Right atrium auricular region (tissue), 2 donors: ENCODE results near the gene BCL2L2. TPM values are rescaled to one million over a fixed set of nuclear protein-coding genes. Genes with fewer than 3 reads are reported as not detected.
A peak's percentile ranks its signal among the peaks of the same experiment; 100 is the strongest.

Source experiments
- DNase-seq: peaks from one replicate; pipeline ENCODE4 v3.0.0-alpha.2; 2019; ENCODE audit warnings: low spot score
- H3K27ac ChIP-seq, 2 donors: fragments of 200-600 bp; sonication (generic); 1 replicate in 1 of 2; 2 replicates in 1 of 2; pipeline ENCODE4 v1.5.1; 2016 to 2019
- H3K27me3 ChIP-seq, 2 donors: fragments of 200-600 bp; sonication (generic); one replicate each; pipeline versions ENCODE4 v1.5.1 to v1.6.0; 2017 to 2019
- H3K36me3 ChIP-seq: fragments of 200-600 bp; sonication (generic); one replicate; pipeline ENCODE4 v1.5.1; 2016
- H3K4me1 ChIP-seq, 2 donors: fragments of 200-600 bp; sonication (generic); one replicate each; pipeline versions ENCODE4 v1.5.1 to v1.6.0; 2017 to 2019
- H3K4me3 ChIP-seq, 2 donors: fragments of 200-600 bp; sonication (generic); 1 replicate in 1 of 2; 2 replicates in 1 of 2; pipeline ENCODE4 v1.5.1; 2017 to 2019; ENCODE audit warnings: mild to moderate bottlenecking in 1 of 2, moderate library complexity in 1 of 2
- H3K9me3 ChIP-seq, 2 donors: fragments of 200-600 bp; sonication (generic); one replicate each; pipeline ENCODE4 v1.5.1; 2019
- total RNA-seq, 2 donors: library from RNA; depleted of rRNA; stranded (reverse); fragments of >200 nt; gene quantifications; one replicate each; pipeline ENCODE4 v1.1.0, GENCODE V29; 2016
- TF ChIP-seq, protein P1 (sequence below), 2 donors: fragments of 200-600 bp; sonication (generic); IDR thresholded peaks; one replicate each; pipeline ENCODE4 v1.5.1; 2019; ENCODE audit warnings: antibody characterized with exemption in 2 of 2

Gene BCL2L2
- total RNA-seq, 2 donors from 2014 or later: 26.8 to 36.3 TPM

DNA sequence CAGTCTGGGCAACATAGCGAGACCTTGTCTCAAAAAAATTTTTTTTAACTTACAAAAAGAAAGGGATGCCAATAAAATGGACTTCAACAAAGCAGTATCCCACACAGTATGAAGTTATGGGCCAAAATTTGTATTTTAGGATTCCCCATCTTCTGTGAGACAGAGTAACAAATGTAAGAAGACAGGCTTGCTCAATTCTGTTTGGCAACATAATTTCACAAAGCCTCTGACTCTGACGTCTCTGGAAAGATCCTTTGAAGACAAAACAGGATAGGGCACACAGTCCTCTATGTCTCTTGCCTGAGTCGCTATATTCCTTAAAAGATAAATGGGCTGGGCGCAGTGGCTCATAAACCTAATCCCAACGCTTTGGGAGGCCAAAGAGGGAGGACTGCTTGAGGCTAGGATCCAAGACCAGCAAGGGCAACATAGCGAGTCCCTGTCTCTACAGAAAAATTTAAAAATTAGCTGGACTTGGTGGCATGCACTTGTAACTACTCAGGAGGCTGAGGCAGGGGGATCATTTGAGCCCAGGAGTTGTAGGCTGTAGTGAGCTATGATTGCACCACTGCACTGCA is 19.6 kb upstream of the BCL2L2 start:
- Histone ChIP-seq H3K36me3 (no peaks in the 10 kb centered on the region), H3K27me3 (no peaks in the 10 kb centered on the region), H3K4me1 (peaks cover 0 to 28% of the 10 kb centered on the region in 2 donors), H3K9me3 (no peaks in the 10 kb centered on the region), H3K27ac (peak overlapping the region; percentile 96 to 99), H3K4me3 (peak overlapping the region; percentile 51 to 98)
- DNase-seq: no peak
- TF ChIP-seq, protein P1, sequence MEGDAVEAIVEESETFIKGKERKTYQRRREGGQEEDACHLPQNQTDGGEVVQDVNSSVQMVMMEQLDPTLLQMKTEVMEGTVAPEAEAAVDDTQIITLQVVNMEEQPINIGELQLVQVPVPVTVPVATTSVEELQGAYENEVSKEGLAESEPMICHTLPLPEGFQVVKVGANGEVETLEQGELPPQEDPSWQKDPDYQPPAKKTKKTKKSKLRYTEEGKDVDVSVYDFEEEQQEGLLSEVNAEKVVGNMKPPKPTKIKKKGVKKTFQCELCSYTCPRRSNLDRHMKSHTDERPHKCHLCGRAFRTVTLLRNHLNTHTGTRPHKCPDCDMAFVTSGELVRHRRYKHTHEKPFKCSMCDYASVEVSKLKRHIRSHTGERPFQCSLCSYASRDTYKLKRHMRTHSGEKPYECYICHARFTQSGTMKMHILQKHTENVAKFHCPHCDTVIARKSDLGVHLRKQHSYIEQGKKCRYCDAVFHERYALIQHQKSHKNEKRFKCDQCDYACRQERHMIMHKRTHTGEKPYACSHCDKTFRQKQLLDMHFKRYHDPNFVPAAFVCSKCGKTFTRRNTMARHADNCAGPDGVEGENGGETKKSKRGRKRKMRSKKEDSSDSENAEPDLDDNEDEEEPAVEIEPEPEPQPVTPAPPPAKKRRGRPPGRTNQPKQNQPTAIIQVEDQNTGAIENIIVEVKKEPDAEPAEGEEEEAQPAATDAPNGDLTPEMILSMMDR (IDR thresholded peaks at IDR 0.05): no peak

DNA sequence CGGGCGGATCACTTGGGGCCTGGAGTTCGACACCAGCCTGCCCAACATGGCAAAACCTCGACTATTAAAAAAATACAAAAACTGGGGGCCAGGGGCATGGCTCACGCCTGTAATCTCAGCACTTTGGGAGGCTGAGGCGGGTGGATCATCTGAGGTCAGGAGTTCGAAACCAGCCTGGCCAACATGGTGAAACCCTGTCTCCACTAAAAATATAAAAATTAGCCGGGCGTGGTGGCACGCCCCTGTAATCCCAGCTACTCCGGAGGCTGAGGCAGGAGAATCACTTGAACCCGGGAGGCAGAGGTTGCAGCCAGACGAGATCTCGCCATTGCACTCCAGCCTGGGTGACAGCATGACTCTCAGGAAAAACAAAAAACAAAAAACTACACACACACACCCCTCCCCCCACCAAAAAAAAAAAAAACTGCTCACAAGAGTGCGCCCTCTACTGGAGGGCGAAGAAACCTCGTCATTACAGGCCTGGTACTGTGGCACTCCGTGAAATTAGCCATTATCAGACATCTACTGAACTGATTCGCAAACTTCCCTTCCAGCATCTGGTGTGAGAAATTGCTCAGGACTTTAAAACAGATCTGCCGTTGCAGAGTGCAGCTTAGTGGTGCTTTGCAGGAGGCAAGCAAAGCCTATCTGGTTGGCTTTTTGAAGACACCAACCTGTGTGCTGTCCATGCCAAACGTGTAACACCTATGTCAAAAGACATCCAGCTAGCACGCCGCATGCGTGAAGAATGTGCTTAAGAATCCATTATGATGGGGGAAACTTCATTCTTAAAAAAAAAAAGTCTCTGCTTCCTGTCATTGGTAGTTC is 11.7 kb upstream of the BCL2L2 start:
- H3K27ac ChIP-seq: no peak overlapping the region
- TF ChIP-seq, protein P1 (IDR thresholded peaks at IDR 0.05): peak; percentile 90 to 95
- DNase-seq: peak; percentile 54
- H3K4me3 ChIP-seq: no peak overlapping the region
- no peaks in the 10 kb centered on the region for H3K27me3 ChIP-seq
- peaks cover 0 to 21% of the 10 kb centered on the region in 2 donors for H3K4me1 ChIP-seq
- H3K36me3 ChIP-seq: no peaks in the 10 kb centered on the region
- no peaks in the 10 kb centered on the region for H3K9me3 ChIP-seq

DNA sequence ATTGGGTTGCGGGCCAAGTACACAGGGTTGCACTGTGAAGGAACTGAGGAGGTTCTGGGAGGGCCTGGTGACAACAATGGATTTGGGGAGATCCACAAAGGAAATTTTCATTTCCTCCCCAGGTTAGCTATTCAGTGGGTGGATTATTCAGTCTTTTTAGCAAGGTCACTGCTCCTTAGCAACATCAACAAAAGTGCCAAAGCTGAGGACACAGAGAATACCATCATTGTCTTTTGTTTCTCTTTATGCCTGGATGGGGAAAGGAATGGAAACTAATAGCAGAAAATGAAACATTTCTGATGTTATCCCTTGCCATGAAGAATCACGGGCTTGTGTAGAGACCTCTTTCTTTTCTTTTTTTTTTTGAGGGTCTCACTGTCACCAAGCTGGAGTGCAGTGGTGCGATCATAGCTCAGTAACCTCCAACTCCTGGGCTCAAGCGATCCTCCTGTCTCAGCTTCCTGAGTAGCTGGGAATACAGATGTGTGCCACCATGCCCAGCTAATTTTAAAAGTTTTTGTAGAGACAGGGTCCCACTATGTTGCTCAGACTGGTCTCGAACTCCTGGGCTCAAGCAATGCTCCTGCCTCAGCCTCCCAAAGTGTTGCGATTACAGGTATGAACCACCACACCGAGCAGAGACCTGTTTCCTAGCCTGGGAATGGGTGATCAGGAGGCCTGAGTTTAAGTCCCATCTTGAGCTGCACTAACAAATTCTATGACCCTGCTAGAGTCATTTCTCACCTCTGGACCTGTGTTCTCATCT is 10.4 kb upstream of the BCL2L2 start:
- Histone ChIP-seq H3K36me3 (no peaks in the 10 kb centered on the region), H3K4me3 (no peak overlapping the region), H3K27me3 (no peaks in the 10 kb centered on the region), H3K4me1 (peaks cover 0 to 30% of the 10 kb centered on the region in 2 donors), H3K27ac (no peak overlapping the region), H3K9me3 (no peaks in the 10 kb centered on the region)
- TF ChIP-seq, protein P1 (IDR thresholded peaks at IDR 0.05): no peak
- peak; percentile 52 for DNase-seq

DNA sequence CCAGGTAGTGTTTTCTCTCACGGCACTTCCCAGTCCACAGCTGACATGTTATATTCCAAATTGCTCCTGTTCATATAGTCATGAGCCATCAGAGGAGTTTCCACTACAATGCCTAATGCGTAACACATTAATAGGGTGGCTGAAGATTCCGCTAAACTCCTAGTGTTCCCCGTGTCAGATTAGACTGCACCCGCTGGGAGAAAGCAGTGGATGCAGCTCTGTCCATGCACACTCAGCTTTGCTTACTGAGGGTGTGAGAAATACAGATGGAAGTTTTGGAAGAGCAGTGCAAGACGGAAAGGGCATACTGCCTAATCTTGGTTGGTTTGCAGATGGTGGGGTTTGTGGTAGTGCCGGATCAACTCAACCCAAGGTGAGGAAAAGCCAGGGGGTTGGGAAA is 9.5 kb upstream of the BCL2L2 start:
- Histone ChIP-seq H3K27me3 (no peaks in the 10 kb centered on the region), H3K4me3 (no peak overlapping the region), H3K27ac (no peak overlapping the region), H3K4me1 (peaks cover 0 to 30% of the 10 kb centered on the region in 2 donors), H3K9me3 (no peaks in the 10 kb centered on the region), H3K36me3 (no peaks in the 10 kb centered on the region)
- DNase-seq: peak; percentile 51
- TF ChIP-seq, protein P1 (IDR thresholded peaks at IDR 0.05): no peak

DNA sequence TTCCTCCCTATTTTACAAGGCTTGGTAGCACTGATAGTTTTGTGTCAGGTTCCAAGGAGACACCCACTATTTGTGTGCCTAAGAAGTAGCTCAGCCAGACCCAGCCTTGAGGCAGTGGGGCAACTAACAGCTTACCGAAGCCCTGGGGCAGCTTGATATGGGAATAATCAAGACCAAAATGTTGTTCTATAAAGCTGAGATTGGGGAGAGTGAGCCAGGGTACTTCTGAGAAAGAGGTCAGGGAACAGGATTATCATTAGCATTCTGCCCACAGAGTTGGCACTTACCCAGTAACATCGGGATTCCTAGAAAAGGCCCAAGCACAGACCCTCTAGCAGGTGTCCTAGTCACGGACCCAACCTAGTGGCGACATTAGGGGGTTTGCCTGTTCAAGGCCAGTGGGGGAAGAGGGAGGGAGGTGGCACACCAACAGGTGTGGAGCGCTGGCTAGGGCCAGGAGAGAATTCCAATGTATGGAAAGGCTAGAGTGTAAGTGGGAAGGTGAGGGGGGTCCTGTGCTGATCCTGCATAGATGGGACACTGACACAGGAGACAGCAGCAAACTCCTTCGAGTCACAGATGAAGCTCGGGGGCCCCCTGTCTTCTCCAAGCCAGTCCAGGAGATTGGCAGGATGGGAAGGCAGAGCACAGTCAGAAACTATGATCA is 8.9 kb upstream of the BCL2L2 start:
- no peaks in the 10 kb centered on the region for H3K9me3 ChIP-seq
- peak; percentile 55 for DNase-seq
- no peaks in the 10 kb centered on the region for H3K36me3 ChIP-seq
- no peak overlapping the region for H3K4me3 ChIP-seq
- no peak overlapping the region for H3K27ac ChIP-seq
- peaks cover 0 to 33% of the 10 kb centered on the region in 2 donors for H3K4me1 ChIP-seq
- H3K27me3 ChIP-seq: no peaks in the 10 kb centered on the region
- TF ChIP-seq, protein P1 (IDR thresholded peaks at IDR 0.05): no peak
